CD8-positive, alpha-beta memory T cell (primary cell): ENCODE results near the gene RAB20. TPM values are rescaled to one million over a fixed set of nuclear protein-coding genes. Genes with fewer than 3 reads are reported as not detected.

Source experiments
- CTCF ChIA-PET: fragments of 350-600 bp; sonication (Branson Sonifier 250); formaldehyde crosslinking; loops from one replicate; lab custom pipeline; 2021; ENCODE audit warnings: antibody characterized with exemption; lab: Charles Lee
- POLR2A ChIA-PET: fragments of 350-600 bp; sonication (Branson Sonifier 250); formaldehyde crosslinking; loops from one replicate; lab custom pipeline; 2021; ENCODE audit warnings: antibody characterized with exemption; lab: Charles Lee
- DNase-seq, 5 donors: peaks; one replicate each; pipeline versions ENCODE4 v3.0.0 to v3.0.0-alpha.2; 2020 to 2022; ENCODE audit warnings: mixed read lengths in 1 of 5
- H3K27ac ChIP-seq: one replicate; pipeline ENCODE4 v1.7.0; 2013; ENCODE audit warnings: low read depth, mild to moderate bottlenecking, low read length, moderate library complexity
- H3K27me3 ChIP-seq: 2 replicates; pipeline ENCODE4 v1.7.0; 2013; ENCODE audit warnings: low read length, mild to moderate bottlenecking; ENCODE audit not compliant: insufficient read depth, poor library complexity, severe bottlenecking
- H3K36me3 ChIP-seq: 2 replicates; pipeline ENCODE4 v1.7.0; 2013; ENCODE audit warnings: mild to moderate bottlenecking, low read length, moderate library complexity; ENCODE audit not compliant: insufficient read depth
- H3K4me1 ChIP-seq: 2 replicates; pipeline ENCODE4 v1.7.0; 2013; ENCODE audit warnings: mild to moderate bottlenecking, low read length, moderate library complexity; ENCODE audit not compliant: insufficient read depth
- H3K4me3 ChIP-seq: 2 replicates; pipeline ENCODE4 v1.7.0; 2013; ENCODE audit warnings: mild to moderate bottlenecking, low read length
- H3K9me3 ChIP-seq: 2 replicates; pipeline ENCODE4 v1.7.0; 2013; ENCODE audit warnings: mild to moderate bottlenecking, low read length
- H3K27ac Mint-ChIP-seq, 8 donors: one replicate each; pipeline ENCODE4 v1.8.0; 2020 to 2021; ENCODE audit warnings: mixed read lengths in 8 of 8, mild to moderate bottlenecking in 6 of 8, inconsistent platforms in 3 of 8, moderate library complexity in 3 of 8
- H3K27me3 Mint-ChIP-seq, 2 donors: one replicate each; pipeline ENCODE4 v1.8.0; 2020 to 2021; ENCODE audit warnings: mixed read lengths in 2 of 2, mild to moderate bottlenecking in 1 of 2, moderate library complexity in 1 of 2
- H3K36me3 Mint-ChIP-seq, 3 donors: one replicate each; pipeline ENCODE4 v1.8.0; 2020 to 2021; ENCODE audit warnings: mixed read lengths in 3 of 3, inconsistent platforms in 1 of 3, mild to moderate bottlenecking in 1 of 3
- H3K4me1 Mint-ChIP-seq, 3 donors: one replicate each; pipeline ENCODE4 v1.8.0; 2020 to 2021; ENCODE audit warnings: mixed read lengths in 3 of 3, inconsistent platforms in 1 of 3, mild to moderate bottlenecking in 1 of 3
- H3K4me3 Mint-ChIP-seq, 7 donors: one replicate each; pipeline ENCODE4 v1.8.0; 2020 to 2021; ENCODE audit warnings: mixed read lengths in 7 of 7, mild to moderate bottlenecking in 6 of 7, moderate library complexity in 4 of 7, inconsistent platforms in 2 of 7
- H3K9me3 Mint-ChIP-seq, 5 donors: one replicate each; pipeline ENCODE4 v1.8.0; 2020 to 2022; ENCODE audit warnings: mixed read lengths in 5 of 5, mild to moderate bottlenecking in 3 of 5, moderate library complexity in 2 of 5, inconsistent platforms in 1 of 5
- polyA plus RNA-seq: library from polyadenylated mRNA; unstranded; fragments of 300-500 nt; fragmentation: Illumina TruSeq; gene quantifications from one replicate; pipeline ENCODE4 v1.2.3, GENCODE V29; 2021
- total RNA-seq, 2 experiments: library from RNA; stranded (reverse); gene quantifications; one replicate each; pipeline ENCODE4 v1.2.3, GENCODE V29; 2021

Gene RAB20
- total and polyA plus RNA-seq, 3 experiments from 2014 or later = 0.84 to 2.7 (median 1.2) TPM

- Mint-ChIP-seq H3K9me3 (no peaks in the 10 kb centered on the region), H3K27me3 (peaks cover 1 to 10% of the 10 kb centered on the region in 2 donors), H3K4me3 (no peak overlapping the region), H3K4me1 (no peaks in the 10 kb centered on the region), H3K27ac (no peak overlapping the region), H3K36me3 (no peaks in the 10 kb centered on the region)
- H3K4me3 ChIP-seq = no peak overlapping the region
- H3K9me3 ChIP-seq = no peaks in the 10 kb centered on the region
- H3K36me3 ChIP-seq = no peaks in the 10 kb centered on the region
- CTCF ChIA-PET = no interaction called here
- no peaks in the 10 kb centered on the region for H3K4me1 ChIP-seq
- no peak for DNase-seq
- no peaks in the 10 kb centered on the region for H3K27me3 ChIP-seq
- peak overlapping the region; percentile 51 for H3K27ac ChIP-seq
- POLR2A ChIA-PET = no interaction called here
These were observed 54.5 kb downstream of the RAB20 start for GRCh38 chr13:110506859-110507566.

- CTCF ChIA-PET = no interaction called here
- DNase-seq = no peak
These were observed 55.1 kb downstream of the RAB20 start for GRCh38 chr13:110506396-110506795.

GRCh38 chr13:110505594-110505993, 55.9 kb downstream of the RAB20 start:
- Histone ChIP-seq H3K27me3 (no peaks in the 10 kb centered on the region), H3K4me1 (no peaks in the 10 kb centered on the region), H3K36me3 (no peaks in the 10 kb centered on the region), H3K4me3 (no peak overlapping the region), H3K27ac (no peak overlapping the region), H3K9me3 (no peaks in the 10 kb centered on the region)
- Mint-ChIP-seq H3K27ac (no peak overlapping the region), H3K4me1 (no peaks in the 10 kb centered on the region), H3K27me3 (peaks cover 7 to 14% of the 10 kb centered on the region in 2 donors), H3K36me3 (no peaks in the 10 kb centered on the region), H3K4me3 (no peak overlapping the region), H3K9me3 (peaks cover 0 to 3% (median 0%) of the 10 kb centered on the region in 5 donors)
- ChIA-PET CTCF (no interaction called here), POLR2A (no interaction called here)
- no peak for DNase-seq

More at GRCh38 chr13:110506396-110506795, 55.1 kb downstream of the RAB20 start:
- no peak overlapping the region for H3K4me3 ChIP-seq
- H3K27ac ChIP-seq = peak overlapping the region; percentile 51
- H3K4me1 ChIP-seq = no peaks in the 10 kb centered on the region
- H3K27me3 ChIP-seq = no peaks in the 10 kb centered on the region
- H3K4me3 Mint-ChIP-seq = no peak overlapping the region
- no peaks in the 10 kb centered on the region for H3K4me1 Mint-ChIP-seq
- H3K9me3 Mint-ChIP-seq = peaks cover 0 to 2% (median 0%) of the 10 kb centered on the region in 5 donors
- no peaks in the 10 kb centered on the region for H3K36me3 Mint-ChIP-seq
- POLR2A ChIA-PET = no interaction called here
- peaks cover 7 to 14% of the 10 kb centered on the region in 2 donors for H3K27me3 Mint-ChIP-seq
- no peak overlapping the region for H3K27ac Mint-ChIP-seq
- H3K9me3 ChIP-seq = no peaks in the 10 kb centered on the region
- no peaks in the 10 kb centered on the region for H3K36me3 ChIP-seq

- DNase-seq = no peak
- ChIA-PET CTCF (no interaction called here), POLR2A (no interaction called here)
- peaks cover 0 to 6% (median 2%) of the 10 kb centered on the region in 5 donors for H3K9me3 Mint-ChIP-seq
- no peak overlapping the region for H3K27ac Mint-ChIP-seq
- no peak overlapping the region for H3K4me3 ChIP-seq
- no peak overlapping the region for H3K4me3 Mint-ChIP-seq
- no peaks in the 10 kb centered on the region for H3K27me3 ChIP-seq
- no peaks in the 10 kb centered on the region for H3K4me1 ChIP-seq
- no peaks in the 10 kb centered on the region for H3K36me3 ChIP-seq
- H3K9me3 ChIP-seq = no peaks in the 10 kb centered on the region
- H3K36me3 Mint-ChIP-seq = no peaks in the 10 kb centered on the region
- H3K27me3 Mint-ChIP-seq = peaks cover 7 to 14% of the 10 kb centered on the region in 2 donors
- no peaks in the 10 kb centered on the region for H3K4me1 Mint-ChIP-seq
- peak overlapping the region; percentile 65 for H3K27ac ChIP-seq
These were observed 57.5 kb downstream of the RAB20 start for GRCh38 chr13:110503979-110504499.

GRCh38 chr13:110503037-110503901, 58.3 kb downstream of the RAB20 start:
- peaks cover 7 to 14% of the 10 kb centered on the region in 2 donors for H3K27me3 Mint-ChIP-seq
- CTCF ChIA-PET = no interaction called here

GRCh38 chr13:110501188-110501587, 60.3 kb downstream of the RAB20 start:
- CTCF ChIA-PET = no interaction called here
- Histone ChIP-seq H3K27ac (no peak overlapping the region), H3K4me3 (no peak overlapping the region)

More at GRCh38 chr13:110503037-110503901, 58.3 kb downstream of the RAB20 start:
- no peak overlapping the region for H3K4me3 Mint-ChIP-seq
- no peaks in the 10 kb centered on the region for H3K36me3 ChIP-seq
- H3K9me3 Mint-ChIP-seq = peaks cover 0 to 6% (median 2%) of the 10 kb centered on the region in 5 donors
- no peaks in the 10 kb centered on the region for H3K9me3 ChIP-seq
- no peaks in the 10 kb centered on the region for H3K4me1 ChIP-seq
- H3K27ac Mint-ChIP-seq = no peak overlapping the region
- H3K36me3 Mint-ChIP-seq = no peaks in the 10 kb centered on the region
- no peak for DNase-seq
- POLR2A ChIA-PET = no interaction called here
- H3K27ac ChIP-seq = peak overlapping the region; percentile 65
- H3K4me3 ChIP-seq = no peak overlapping the region
- no peaks in the 10 kb centered on the region for H3K4me1 Mint-ChIP-seq
- H3K27me3 ChIP-seq = no peaks in the 10 kb centered on the region

GRCh38 chr13:110500341-110500740, 61.2 kb downstream of the RAB20 start:
- no peak for DNase-seq
- POLR2A ChIA-PET = no interaction called here
- H3K9me3 ChIP-seq = no peaks in the 10 kb centered on the region
- H3K4me3 ChIP-seq = no peak overlapping the region
- Mint-ChIP-seq H3K27me3 (peaks cover 7 to 8% of the 10 kb centered on the region in 2 donors), H3K4me1 (no peaks in the 10 kb centered on the region), H3K4me3 (no peak overlapping the region), H3K9me3 (peaks cover 0 to 6% (median 3%) of the 10 kb centered on the region in 5 donors), H3K27ac (no peak overlapping the region), H3K36me3 (no peaks in the 10 kb centered on the region)
- CTCF ChIA-PET = no interaction called here
- H3K4me1 ChIP-seq = no peaks in the 10 kb centered on the region
- H3K27me3 ChIP-seq = no peaks in the 10 kb centered on the region
- no peaks in the 10 kb centered on the region for H3K36me3 ChIP-seq
- no peak overlapping the region for H3K27ac ChIP-seq

More at GRCh38 chr13:110501188-110501587, 60.3 kb downstream of the RAB20 start:
- no peaks in the 10 kb centered on the region for H3K9me3 ChIP-seq
- H3K4me1 ChIP-seq = no peaks in the 10 kb centered on the region
- POLR2A ChIA-PET = no interaction called here
- H3K27me3 ChIP-seq = no peaks in the 10 kb centered on the region
- H3K4me1 Mint-ChIP-seq = no peaks in the 10 kb centered on the region
- no peaks in the 10 kb centered on the region for H3K36me3 Mint-ChIP-seq
- H3K4me3 Mint-ChIP-seq = no peak overlapping the region
- H3K9me3 Mint-ChIP-seq = peaks cover 0 to 6% (median 3%) of the 10 kb centered on the region in 5 donors
- H3K36me3 ChIP-seq = no peaks in the 10 kb centered on the region
- no peak overlapping the region for H3K27ac Mint-ChIP-seq
- peaks cover 7 to 12% of the 10 kb centered on the region in 2 donors for H3K27me3 Mint-ChIP-seq
- no peak for DNase-seq
